Spinal cord (tissue), 10 donors: ENCODE results near the gene SYT2. TPM values are rescaled to one million over a fixed set of nuclear protein-coding genes. Genes with fewer than 3 reads are reported as not detected.
A peak's percentile ranks its signal among the peaks of the same experiment; 100 is the strongest.

Source experiments
- DNase-seq, 6 donors: peaks; one replicate each; pipeline versions ENCODE4 v3.0.0 to v3.0.0-alpha.2; 2013 to 2015; ENCODE audit warnings: low spot score in 6 of 6, low read depth in 4 of 6
- H3K27ac ChIP-seq: one replicate; pipeline ENCODE4 v1.5.1; 2013; ENCODE audit warnings: low read depth, low read length, control low read depth
- H3K27me3 ChIP-seq: one replicate; pipeline ENCODE4 v1.6.1; 2013; ENCODE audit warnings: low read length; ENCODE audit not compliant: control insufficient read depth, insufficient read depth
- H3K36me3 ChIP-seq: one replicate; pipeline ENCODE4 v1.6.1; 2013; ENCODE audit warnings: low read length; ENCODE audit not compliant: control insufficient read depth, insufficient read depth
- H3K4me1 ChIP-seq: one replicate; pipeline ENCODE4 v1.6.1; 2013; ENCODE audit warnings: low read length; ENCODE audit not compliant: control insufficient read depth, insufficient read depth
- H3K4me3 ChIP-seq: one replicate; pipeline ENCODE4 v1.5.1; 2013; ENCODE audit warnings: low read depth, low read length, control low read depth
- H3K9me3 ChIP-seq: one replicate; pipeline ENCODE4 v1.6.1; 2013; ENCODE audit warnings: low read length; ENCODE audit not compliant: control insufficient read depth, insufficient read depth
- WGBS: methylation state at CpG from one replicate; pipeline ENCODE4 v1.1.5; 2013; ENCODE audit warnings: missing lambda C conversion rate; ENCODE audit not compliant: insufficient coverage; 5-methylcytosine and 5-hydroxymethylcytosine counted together
- polyA plus RNA-seq, 2 donors: library from polyadenylated mRNA; unstranded; fragments of 120-200 nt; gene quantifications; one replicate each; pipeline ENCODE4 v1.2.1, GENCODE V29; 2013; ENCODE audit not compliant: insufficient read length in 2 of 2
- total RNA-seq, 2 donors: library from RNA; depleted of rRNA in 1 of 2; stranded (reverse); fragments of 120-200 nt in 1 of 2; fragments of >200 nt in 1 of 2; gene quantifications; one replicate each; pipeline versions ENCODE4 v1.2.3 to v1.2.4, GENCODE V29; 2013 to 2014
- donor health status: healthy.

The SYT2 gene
- total and polyA plus RNA-seq, 4 donors = 11.1 to 59.2 (median 48.8) TPM

- Histone ChIP-seq H3K4me3 (no peak overlapping the region), H3K27ac (no peak overlapping the region), H3K4me1 (peaks cover 6% of the 10 kb centered on the region), H3K36me3 (no peaks in the 10 kb centered on the region), H3K9me3 (no peaks in the 10 kb centered on the region), H3K27me3 (peaks cover 8% of the 10 kb centered on the region)
- DNase-seq = peak in 1 of 6 donors; percentile 56
- WGBS = 82% methylated on average over 9 of the region's 15 CpGs
Measured at GRCh38 chr1:202649553-202650392, 60.5 kb downstream of the SYT2 start.

DNA sequence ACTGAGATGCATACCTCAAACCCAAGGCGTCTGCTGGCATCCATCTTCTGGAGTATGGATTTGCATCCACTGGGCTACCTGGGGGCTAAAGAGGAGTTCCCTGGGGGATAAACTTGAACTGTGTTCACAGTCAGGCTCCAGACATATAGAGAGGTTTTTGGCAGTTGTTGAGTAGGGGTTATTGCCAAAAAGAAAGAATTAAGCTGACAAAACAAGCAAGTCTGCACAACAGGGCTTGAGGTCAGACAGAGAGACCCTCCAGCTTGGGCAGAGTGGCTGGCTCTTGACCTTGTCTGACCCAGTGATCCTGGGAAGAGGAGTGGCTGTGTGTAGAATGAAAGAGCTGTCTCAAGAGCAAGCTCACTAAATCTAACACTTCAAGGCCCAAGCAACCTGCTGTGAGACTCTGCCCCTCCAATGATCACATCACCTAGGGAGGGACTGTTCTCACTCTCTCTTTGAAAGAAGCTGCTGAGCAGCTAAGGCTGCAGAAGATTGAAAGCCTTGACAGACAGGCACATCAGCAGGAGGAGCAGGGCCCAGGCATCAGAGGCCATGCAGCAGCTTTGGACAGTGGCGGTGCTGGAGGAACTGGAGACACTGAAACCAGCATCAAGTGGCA is 61.5 kb downstream of the SYT2 start:
- DNase-seq = peak in 1 of 6 donors; percentile 48
- no peak overlapping the region for H3K4me3 ChIP-seq
- no peaks in the 10 kb centered on the region for H3K9me3 ChIP-seq
- 50% methylated on average over 2 of the region's 2 CpGs for WGBS
- peaks cover 15% of the 10 kb centered on the region for H3K4me1 ChIP-seq
- H3K27ac ChIP-seq = no peak overlapping the region
- no peaks in the 10 kb centered on the region for H3K36me3 ChIP-seq
- H3K27me3 ChIP-seq = peaks cover 18% of the 10 kb centered on the region

DNA sequence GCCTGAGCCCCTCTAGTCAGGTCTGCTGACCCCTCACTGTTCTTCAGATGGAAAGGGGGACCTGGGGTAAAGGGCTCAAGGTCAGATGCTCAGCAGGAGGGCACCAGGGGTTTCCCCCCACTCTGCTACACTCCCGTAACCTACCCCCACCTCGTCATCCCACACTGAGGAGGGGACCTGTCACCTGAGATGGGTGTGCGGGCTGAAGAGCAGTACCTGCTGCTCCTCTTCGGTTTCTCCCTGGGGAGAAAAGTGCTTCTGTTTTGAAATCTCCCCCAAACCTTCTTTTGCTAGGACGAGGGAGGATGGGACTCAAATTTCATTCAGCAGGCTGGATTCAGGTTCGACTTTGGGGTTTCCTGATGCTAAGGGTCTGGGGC is 65.2 kb downstream of the SYT2 start:
- H3K27me3 ChIP-seq = peaks cover 41% of the 10 kb centered on the region
- no peak overlapping the region for H3K4me3 ChIP-seq
- no peak overlapping the region for H3K27ac ChIP-seq
- 63% methylated on average over 2 of the region's 6 CpGs for WGBS
- no peak for DNase-seq
- no peaks in the 10 kb centered on the region for H3K9me3 ChIP-seq
- H3K36me3 ChIP-seq = no peaks in the 10 kb centered on the region
- peaks cover 32% of the 10 kb centered on the region for H3K4me1 ChIP-seq

DNA sequence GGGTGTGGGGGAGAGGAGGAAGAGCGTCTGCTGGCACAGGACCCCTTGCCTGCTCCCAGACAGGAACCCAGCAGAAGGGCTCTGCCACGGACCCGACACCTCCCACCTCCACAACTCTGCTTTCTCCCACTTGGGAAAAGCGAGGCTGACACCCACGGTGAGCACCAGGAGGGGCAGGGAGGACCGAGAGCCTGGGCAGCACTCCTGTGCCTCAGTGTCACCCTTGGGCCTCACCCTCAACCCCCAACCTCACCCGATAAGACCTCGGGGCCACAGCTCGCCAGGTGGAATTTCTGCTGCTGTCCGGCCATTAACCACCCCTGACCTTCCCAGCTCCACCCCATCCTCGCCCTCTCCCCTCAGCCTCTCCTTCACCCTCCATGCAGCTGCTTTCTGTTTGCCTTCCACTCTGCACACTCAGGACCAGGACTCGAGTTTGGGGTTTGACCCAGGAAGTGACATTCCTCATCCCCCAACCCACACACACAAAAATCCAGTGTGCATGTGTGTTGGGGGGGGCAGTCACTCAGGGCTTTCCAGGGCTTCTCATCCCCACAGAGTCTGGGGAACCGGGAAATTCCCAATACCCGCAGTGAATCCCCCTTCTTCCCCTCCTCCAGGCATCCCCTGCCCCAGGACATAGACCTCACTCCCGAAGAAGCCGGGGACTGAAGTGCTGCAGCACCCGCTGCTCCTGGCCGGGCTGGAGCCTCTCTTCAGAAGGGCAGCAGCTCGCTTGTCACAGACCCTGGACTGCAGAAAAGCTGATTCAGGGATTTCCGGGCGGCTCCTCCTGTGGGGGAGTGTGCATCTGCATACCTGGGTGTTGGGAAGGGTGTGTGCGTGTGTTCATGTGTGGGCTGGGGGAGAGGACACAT is 65.8 kb downstream of the SYT2 start:
- WGBS = 31% methylated on average over 16 of the region's 22 CpGs

GRCh38 chr1:202643397-202644218 is 66.6 kb downstream of the SYT2 start:
- 1% methylated on average over 42 of the region's 55 CpGs for WGBS
- Histone ChIP-seq H3K9me3 (no peaks in the 10 kb centered on the region), H3K4me1 (peaks cover 39% of the 10 kb centered on the region), H3K36me3 (no peaks in the 10 kb centered on the region), H3K27me3 (peaks cover 43% of the 10 kb centered on the region), H3K27ac (no peak overlapping the region), H3K4me3 (peak overlapping the region; percentile 32)
- DNase-seq = peak in 2 of 6 donors; percentile 67 to 88

More for the DNA sequence above, 65.8 kb downstream of the SYT2 start:
- Histone ChIP-seq H3K27ac (no peak overlapping the region), H3K36me3 (no peaks in the 10 kb centered on the region), H3K4me1 (peaks cover 36% of the 10 kb centered on the region), H3K27me3 (peaks cover 43% of the 10 kb centered on the region), H3K9me3 (no peaks in the 10 kb centered on the region), H3K4me3 (no peak overlapping the region)
- DNase-seq = no peak

- H3K4me3 ChIP-seq = peak overlapping the region; percentile 31
- H3K27ac ChIP-seq = no peak overlapping the region
- WGBS = 0% methylated on average over 47 of the region's 58 CpGs
- H3K36me3 ChIP-seq = no peaks in the 10 kb centered on the region
- H3K9me3 ChIP-seq = no peaks in the 10 kb centered on the region
- peak in 2 of 6 donors; percentile 25 to 64 for DNase-seq
- peaks cover 43% of the 10 kb centered on the region for H3K27me3 ChIP-seq
- H3K4me1 ChIP-seq = peaks cover 47% of the 10 kb centered on the region
Measured at GRCh38 chr1:202642619-202643291, 67.5 kb downstream of the SYT2 start.

- Histone ChIP-seq H3K27me3 (peaks cover 43% of the 10 kb centered on the region), H3K4me1 (peaks cover 52% of the 10 kb centered on the region), H3K4me3 (peak overlapping the region; percentile 31), H3K27ac (no peak overlapping the region), H3K36me3 (no peaks in the 10 kb centered on the region), H3K9me3 (no peaks in the 10 kb centered on the region)
- DNase-seq = no peak
- 15% methylated on average over 19 of the region's 20 CpGs for WGBS
Measured at GRCh38 chr1:202642212-202642611, 68.0 kb downstream of the SYT2 start.

GRCh38 chr1:202639500-202639899 is 70.8 kb downstream of the SYT2 start:
- 65% methylated on average over 9 of the region's 9 CpGs for WGBS
- Histone ChIP-seq H3K27ac (no peak overlapping the region), H3K4me3 (no peak overlapping the region), H3K27me3 (peaks cover 32% of the 10 kb centered on the region), H3K9me3 (no peaks in the 10 kb centered on the region), H3K4me1 (peaks cover 53% of the 10 kb centered on the region), H3K36me3 (no peaks in the 10 kb centered on the region)
- peak in 1 of 6 donors; percentile 22 for DNase-seq
